ENCODE data around the gene PRKCE.

Gene PRKCE

GRCh38 chr2:46123013-46123412 lies 471.5 kb downstream of the PRKCE start:
- no peak for TF ChIP-seq CTCF (IDR thresholded peaks at IDR 0.05; ENCODE audit: control insufficient read depth, insufficient read depth, low read depth, low read length, missing control alignments)
- DNase-seq (ENCODE audit: low read depth), result no peak
- no peak overlapping the region for H3K4me3 ChIP-seq (ENCODE audit: control insufficient read depth, low read depth, low read length)

GRCh38 chr2:46125798-46126197 lies 474.3 kb downstream of the PRKCE start:
- no peak for DNase-seq (ENCODE audit: low read depth)
- TF ChIP-seq CTCF (IDR thresholded peaks at IDR 0.05; ENCODE audit: control insufficient read depth, insufficient read depth, low read depth, low read length, missing control alignments), result no peak
- H3K4me3 ChIP-seq (ENCODE audit: control insufficient read depth, low read depth, low read length), result no peak overlapping the region

- no peak for TF ChIP-seq CTCF (IDR thresholded peaks at IDR 0.05; ENCODE audit: control insufficient read depth, insufficient read depth, low read depth, low read length, missing control alignments)
- no peak overlapping the region for H3K4me3 ChIP-seq (ENCODE audit: control insufficient read depth, low read depth, low read length)
- DNase-seq (ENCODE audit: low read depth), result no peak
Measured at GRCh38 chr2:46126571-46126970, 475.1 kb downstream of the PRKCE start.

- no peak for DNase-seq (ENCODE audit: low read depth)
- no peak overlapping the region for H3K4me3 ChIP-seq (ENCODE audit: control insufficient read depth, low read depth, low read length)
- TF ChIP-seq CTCF (IDR thresholded peaks at IDR 0.05; ENCODE audit: control insufficient read depth, insufficient read depth, low read depth, low read length, missing control alignments), result no peak
Measured at GRCh38 chr2:46127176-46127575, 475.7 kb downstream of the PRKCE start.

GRCh38 chr2:46130511-46130910 lies 479.0 kb downstream of the PRKCE start:
- no peak for DNase-seq (ENCODE audit: low read depth)
- no peak for TF ChIP-seq CTCF (IDR thresholded peaks at IDR 0.05; ENCODE audit: control insufficient read depth, insufficient read depth, low read depth, low read length, missing control alignments)
- H3K4me3 ChIP-seq (ENCODE audit: control insufficient read depth, low read depth, low read length), result no peak overlapping the region

GRCh38 chr2:46132996-46133395 lies 481.5 kb downstream of the PRKCE start:
- H3K4me3 ChIP-seq (ENCODE audit: control insufficient read depth, low read depth, low read length), result no peak overlapping the region
- no peak for TF ChIP-seq CTCF (IDR thresholded peaks at IDR 0.05; ENCODE audit: control insufficient read depth, insufficient read depth, low read depth, low read length, missing control alignments)
- DNase-seq (ENCODE audit: low read depth), result no peak
